SK-MEL-5 (cell line): ENCODE data around the gene ANKFY1. TPM values are rescaled to one million over a fixed set of nuclear protein-coding genes. Genes with fewer than 3 reads are reported as not detected.
"Not testable (repeated sequence)": the region's sequence is repeated elsewhere in the genome, so short reads cannot be mapped to it uniquely, and the experiment has no call there.

Experiments used
- DNase-seq: peaks from one replicate; pipeline ENCODE4 v3.0.0-alpha.2; 2016; ENCODE audit warnings: low read depth, low spot score
- in situ Hi-C: cut with HindIII; loops from 2 replicates; pipeline ENCODE4 v1.10.0; 2016; ENCODE audit warnings: low sequenced_read_pairs, high pct_unique_total_duplicates, low pct_unique_long_range_greater_than_20kb
- total RNA-seq: library from RNA; depleted of rRNA; stranded (reverse); fragments of >200 nt; shearing (Covaris generic); gene quantifications from 2 replicates; pipeline ENCODE4 v1.2.3, GENCODE V29; 2014

Gene ANKFY1
- total RNA-seq, 1 experiment from 2014 or later = 19.1 TPM

DNA sequence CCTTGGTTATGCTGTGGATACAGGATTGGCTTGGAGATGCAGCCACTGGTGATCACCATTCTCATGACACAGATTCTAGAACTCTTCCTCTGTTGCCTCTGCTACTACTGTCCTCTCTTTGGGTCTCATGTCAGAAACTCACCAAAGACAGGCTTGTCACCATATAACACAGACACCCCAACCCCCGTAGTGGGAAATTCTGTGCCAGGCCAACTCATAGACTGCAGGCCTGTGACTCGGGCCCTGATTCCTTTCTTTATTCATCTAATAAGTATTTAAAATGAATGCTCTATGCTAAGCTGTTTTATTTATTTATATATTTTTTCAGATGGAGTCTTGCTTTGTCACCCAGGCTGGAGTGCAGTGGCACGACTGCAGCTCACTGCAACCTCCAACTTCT lies 111.3 kb downstream of the ANKFY1 start:
- in situ Hi-C loops = no loop called here
- no peak for DNase-seq

DNA sequence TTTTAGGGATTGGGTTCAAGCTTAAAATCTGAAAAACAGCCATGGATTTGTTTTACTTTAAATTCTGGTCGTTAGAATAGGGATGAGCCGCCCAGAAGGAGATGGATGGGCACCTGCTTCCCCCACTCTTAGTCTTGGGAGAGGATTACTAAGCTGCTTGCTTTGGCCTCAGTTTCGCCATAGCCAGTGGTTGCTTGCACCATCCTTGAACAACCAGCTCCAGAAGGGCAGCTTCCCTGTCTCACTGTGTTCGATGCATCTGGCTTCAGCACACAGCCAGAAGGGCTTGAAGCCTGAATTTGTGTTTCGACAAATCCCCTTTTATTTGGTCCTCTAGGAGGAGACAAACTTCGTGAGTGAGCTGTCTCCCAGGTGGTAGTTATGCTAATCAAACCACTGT lies 113.7 kb downstream of the ANKFY1 start:
- no peak for DNase-seq
- in situ Hi-C loops = no loop called here

DNA sequence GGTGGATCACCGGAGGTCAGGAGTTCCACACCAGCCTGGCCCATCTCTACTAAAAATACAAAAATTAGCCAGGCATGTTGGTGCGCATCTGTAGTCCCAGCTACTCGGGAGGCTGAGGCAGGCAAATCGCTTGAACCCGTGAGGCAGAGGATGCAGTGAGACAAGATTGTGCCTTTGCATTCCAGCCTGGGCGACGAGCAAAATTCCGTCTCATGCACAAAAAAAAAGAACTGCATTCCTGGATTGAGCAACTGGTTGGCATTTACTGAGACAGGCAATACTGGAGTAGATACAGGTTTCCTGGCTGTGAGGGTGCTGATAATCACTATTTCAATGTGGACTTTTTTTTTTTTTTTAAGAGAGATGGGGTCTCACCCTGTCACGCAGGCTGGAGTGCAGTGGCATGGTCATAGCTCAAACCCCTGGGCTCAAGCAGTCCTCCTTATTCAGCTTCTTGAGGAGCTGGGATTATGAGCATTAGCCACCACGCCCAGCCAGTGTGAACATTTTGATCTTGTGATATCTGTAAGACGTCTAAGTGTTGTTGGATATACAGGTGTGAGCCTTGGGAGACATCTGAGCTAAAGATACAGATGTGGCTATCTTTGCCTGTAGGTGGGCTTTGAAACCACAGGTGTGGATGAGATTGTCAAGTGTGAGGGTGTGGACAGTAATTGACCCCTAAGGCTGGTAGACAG lies 115.0 kb downstream of the ANKFY1 start:
- in situ Hi-C loops = no loop called here
- no peak for DNase-seq

DNA sequence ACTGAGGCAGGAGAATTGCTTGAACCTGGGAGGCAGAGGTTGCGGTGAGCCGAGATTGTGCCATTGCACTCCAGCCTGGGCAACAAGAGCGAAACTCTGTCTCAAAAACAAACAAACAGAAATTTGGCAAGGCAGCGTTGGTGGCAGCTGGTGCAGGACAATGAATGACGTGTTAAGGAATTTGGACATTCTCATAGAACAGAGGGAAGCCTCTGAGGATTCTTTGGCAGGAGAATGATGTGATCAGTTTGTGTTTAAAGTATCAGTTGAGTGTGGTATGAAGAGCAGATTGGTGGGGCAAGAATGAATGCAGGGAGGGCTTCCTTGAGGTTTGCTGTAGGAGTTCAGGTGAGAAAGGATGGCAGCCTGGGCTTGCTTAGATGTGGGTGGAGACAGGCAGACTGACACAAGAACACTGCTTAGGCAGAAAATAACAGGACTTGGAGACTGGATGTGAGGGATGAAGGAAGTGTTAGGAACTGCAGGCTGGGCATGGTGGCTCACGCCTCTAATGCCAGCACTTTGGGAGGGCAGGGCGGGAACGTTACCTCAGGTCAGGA lies 115.9 kb downstream of the ANKFY1 start:
- in situ Hi-C loops = no loop called here
- no peak for DNase-seq

DNA sequence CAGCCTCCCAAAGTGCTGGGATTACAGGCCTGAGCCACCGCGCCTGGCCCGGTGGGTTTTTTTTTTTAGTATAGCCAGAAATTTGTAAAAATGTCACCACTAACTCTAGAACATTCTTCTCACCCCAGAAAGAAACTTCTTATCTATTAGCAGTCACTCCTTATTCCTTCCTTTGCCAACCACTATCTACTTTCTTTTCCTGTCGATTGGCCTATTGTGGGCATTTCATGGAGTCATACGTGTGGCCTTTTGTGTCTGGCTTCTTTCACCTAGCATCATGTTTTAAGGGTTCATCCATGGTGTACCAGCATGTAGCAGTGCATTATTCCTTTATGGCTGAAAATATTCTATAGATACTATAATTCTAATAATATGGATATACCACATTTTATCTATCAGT lies 117.1 kb downstream of the ANKFY1 start:
- no peak for DNase-seq
- in situ Hi-C loops = no loop called here

DNA sequence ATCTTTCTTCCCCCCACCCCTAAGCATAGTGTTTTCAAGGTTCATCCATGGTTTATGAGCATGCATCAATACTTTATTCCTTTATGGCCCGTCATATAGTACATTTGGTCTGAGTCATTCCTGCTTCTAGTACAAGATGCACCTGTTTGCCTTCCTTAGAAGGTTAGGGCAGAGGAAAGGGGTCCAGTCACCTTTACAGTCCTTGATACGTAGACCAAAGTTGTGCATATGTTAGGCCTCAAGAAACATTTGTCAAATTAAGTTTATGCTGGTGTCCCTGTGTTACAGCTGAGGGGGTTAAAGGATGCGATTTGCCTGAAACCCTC lies 119.4 kb downstream of the ANKFY1 start:
- in situ Hi-C loops = no loop called here
- DNase-seq = no peak

DNA sequence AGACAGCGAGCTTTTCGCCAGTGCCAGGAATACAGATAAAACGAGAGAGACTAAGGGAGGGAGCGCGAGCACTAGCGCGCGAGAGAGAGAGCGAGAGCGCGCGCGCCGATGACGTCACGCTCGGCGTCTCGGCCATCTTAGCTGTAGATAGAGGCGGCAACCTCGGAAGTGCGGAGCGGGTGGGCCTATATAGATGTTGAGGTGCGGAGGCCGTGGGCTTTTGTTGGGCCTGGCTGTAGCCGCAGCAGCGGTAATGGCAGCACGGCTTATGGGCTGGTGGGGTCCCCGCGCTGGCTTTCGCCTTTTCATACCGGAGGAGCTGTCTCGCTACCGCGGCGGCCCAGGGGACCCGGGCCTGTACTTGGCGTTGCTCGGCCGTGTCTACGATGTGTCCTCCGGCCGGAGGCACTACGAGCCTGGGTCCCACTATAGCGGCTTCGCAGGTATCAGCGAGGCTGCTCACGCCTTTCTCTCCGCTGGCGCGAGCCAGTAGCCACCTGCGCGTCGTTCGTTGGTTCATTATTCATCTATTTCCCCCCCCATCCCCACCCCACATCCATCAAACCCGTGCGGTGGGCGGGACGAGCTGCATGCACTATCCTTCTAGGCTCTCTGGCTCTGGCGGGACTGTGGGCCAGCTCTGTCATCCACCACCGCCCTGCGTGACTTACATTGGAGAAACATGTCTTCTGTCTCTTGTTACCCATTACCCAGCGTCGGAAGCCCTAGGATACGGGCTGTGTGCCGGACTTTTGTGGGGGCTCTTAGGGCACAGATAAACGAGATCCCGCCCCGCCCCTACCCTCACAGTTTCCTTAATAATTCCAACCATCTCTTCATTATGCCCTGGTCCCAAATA lies 120.0 kb downstream of the ANKFY1 start:
- peak; percentile 89 for DNase-seq
- in situ Hi-C loops = no loop called here

DNA sequence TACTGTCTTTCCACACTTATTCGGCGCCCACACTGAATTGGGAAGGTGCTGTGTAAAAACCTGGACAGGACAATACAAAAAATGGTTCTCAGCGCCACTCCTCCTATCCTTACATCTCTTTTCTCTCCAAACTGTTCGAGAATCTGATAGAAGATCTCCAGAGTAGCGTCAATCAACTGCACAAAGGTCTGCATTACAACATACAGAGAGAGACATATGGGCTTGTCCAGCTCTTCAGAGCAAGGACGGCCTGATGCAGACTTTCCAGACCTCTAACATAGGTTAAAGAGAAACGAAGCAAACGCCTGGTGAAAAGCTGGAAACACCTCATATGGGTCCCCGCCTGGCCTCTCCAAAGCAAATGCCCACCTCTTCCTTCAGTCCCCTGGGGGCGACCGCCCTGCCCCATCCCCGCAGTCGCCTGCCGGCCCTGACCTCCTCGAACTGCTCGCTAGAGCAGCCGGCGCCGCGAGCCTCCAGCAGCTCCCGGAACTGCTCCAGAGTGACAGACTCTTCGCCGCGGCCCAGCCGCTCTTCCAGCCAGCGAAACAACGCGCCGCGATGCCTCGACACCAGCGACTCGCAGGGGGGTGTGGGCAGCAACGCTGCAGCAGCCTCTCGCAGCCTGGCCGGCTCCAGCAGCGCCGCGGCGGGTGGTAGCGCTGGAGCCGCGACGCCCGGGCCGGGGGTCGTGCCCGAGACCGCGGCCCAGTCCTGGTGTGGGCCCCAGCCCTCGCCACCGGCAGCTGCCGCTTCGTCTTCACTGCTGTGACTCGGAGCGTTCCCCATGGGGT lies 121.5 kb downstream of the ANKFY1 start:
- in situ Hi-C loops = no loop called here

DNA sequence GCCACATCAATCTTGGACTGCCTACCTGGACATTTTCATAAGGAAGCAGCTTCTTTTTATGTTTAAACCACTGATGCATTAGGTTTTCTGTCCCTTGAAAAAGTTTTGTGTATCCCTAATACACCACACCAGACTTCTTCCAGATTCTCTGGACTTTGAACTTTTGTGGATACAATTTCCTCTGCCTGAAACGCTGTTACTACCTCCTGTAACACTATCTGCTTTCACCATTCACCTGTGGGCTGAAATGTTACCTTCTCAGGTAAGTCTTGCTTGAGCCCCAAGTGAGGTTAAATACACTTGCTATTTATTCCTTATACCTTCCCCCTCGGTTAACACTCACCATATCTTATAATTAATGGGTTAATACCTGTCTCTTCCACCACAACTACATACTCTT lies 123.7 kb downstream of the ANKFY1 start:
- no peak for DNase-seq
- in situ Hi-C loops = no loop called here

More for the DNA sequence above, 121.5 kb downstream of the ANKFY1 start:
- no peak for DNase-seq

DNA sequence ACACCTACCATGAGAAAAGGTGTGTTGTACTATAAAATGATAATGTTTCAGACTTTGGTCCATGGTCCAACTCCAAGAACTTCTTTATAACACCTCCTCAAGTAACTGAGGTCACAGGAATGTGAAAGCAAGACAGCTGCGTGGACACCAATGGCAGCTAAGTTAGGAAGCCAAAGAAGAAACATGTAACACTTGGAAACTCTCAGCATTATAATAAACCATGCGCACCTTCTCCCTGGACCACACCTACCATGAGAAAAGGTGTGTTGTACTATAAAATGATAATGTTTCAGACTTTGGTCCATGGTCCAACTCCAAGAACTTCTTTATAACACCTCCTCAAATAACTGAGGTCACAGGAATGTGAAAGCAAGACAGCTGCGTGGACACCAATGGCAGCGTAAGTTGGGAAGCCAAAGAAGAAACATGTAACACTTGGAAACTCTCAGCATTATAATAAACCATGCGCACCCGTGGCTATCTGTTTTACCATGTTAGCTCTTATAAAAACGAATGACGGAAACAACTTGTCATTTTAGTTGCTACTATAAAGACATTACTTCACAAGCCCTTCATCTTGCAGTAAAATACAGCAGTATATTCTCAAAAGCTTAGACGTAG lies 124.8 kb downstream of the ANKFY1 start:
- DNase-seq, in situ Hi-C loops: not testable (repeated sequence)

DNA sequence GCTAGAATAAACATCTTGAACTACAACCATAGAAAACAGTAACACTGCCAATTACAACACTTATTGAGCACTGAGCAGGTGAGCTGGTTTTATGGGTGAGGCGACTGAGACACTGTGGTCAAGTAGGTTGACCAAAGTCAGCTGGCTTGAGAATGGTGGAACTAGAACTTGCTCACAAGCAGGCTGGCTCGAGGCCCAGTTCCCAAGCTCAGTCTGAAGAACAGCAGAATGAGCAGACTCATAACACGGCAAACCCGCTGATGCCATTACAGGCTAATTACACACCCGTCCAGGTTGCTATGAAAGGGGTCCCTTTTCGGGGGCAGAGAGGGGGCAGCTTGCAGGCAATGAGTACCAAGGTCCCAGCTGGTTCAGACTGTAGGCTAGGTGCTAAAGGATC lies 127.4 kb downstream of the ANKFY1 start:
- in situ Hi-C loops = no loop called here
- DNase-seq = no peak

DNA sequence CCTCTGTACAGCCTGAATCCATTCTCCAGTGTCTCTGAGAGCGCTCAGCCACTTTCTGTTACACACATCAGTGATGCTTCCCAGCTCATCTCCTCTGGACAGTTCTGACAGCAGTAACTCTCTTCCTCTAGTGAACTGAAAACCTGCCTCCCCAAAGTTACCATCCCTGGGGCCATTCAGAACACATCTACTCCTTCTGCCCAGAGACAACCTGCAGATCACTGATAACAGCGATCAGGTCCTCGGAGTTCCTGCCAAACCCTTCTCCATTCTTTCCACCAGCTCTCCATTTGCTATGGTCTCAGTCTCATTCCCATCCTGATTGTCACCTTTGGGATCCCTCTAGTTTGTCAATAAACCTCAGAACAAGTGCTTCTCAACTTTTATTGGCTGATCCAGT lies 128.3 kb downstream of the ANKFY1 start:
- in situ Hi-C loops = no loop called here
- no peak for DNase-seq

DNA sequence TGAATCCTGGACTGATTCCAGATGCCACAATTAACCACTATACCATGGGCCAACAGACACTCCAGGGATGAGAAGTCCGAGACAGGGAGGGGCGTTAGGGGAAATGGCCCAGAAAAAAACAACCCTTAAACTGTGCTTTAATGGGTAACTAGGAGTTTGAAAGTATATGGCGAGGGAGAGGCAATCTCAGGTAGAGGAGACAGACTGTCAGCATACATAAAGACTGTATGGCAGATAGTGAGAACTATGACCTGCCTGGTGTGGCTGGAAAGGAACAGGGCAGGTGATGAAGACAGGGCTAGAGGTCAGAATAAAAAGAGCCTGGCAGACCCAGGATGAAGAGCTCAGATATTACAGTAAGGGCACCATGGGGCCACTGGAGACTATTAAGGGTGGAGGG lies 129.1 kb downstream of the ANKFY1 start:
- in situ Hi-C loops = no loop called here
- DNase-seq = no peak

DNA sequence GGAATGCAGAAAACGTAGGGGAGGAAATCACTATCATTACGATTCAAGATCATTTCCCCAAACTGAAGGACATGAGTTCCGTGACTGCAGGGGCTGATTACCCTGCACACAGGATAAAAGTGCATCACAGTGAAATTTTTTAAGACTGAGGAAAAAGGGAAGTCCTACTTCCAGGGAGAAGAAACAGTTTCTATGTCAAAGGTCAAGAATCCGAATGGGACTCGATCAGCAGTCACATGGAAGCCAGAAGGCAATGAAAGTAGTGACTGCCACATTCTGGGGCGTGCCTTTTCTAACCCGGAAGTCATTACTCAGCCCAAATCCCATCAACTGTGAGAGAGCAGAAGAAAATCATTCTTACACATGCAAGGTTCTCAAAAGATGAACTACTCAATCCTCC lies 133.1 kb downstream of the ANKFY1 start:
- in situ Hi-C loops = no loop called here
- no peak for DNase-seq

DNA sequence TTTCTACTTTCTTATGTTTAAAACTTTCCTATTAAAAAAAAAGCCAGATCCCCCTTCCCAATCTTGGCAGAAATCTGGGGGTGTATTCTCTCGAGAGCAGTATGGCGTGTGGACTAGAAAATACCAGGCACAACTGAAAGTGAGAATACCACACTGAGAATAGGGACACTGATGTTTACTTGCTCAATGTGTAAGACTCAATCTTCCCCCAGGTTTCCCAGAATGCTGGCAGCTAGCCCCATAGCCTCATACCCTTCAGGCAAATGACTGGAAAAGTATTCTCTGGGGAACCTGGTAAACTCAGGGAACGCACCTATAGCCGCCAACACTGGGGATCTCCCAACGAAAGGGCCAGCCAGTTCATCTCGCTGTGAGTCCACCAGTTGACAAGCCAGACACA lies 136.2 kb downstream of the ANKFY1 start:
- in situ Hi-C loops = no loop called here

DNA sequence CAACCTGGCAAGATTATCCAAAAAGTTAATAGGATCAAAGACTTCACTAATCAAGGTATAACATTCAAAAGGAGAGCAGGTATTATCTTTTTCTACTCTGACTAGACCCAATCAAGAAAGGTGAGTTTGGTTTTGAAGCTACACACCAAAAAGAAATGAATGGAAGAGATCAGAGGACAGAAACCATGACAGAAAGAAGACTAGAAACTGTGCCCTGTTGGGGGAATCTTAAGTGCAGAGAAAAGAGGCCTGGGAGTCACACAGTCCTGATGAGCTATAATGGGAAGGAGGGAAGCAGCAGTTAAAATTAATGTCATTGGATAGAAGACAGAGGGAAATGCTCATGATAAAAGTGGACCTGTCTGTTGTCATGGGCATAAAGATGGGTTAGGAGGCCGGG lies 138.2 kb downstream of the ANKFY1 start:
- in situ Hi-C loops = no loop called here
- no peak for DNase-seq

More for the DNA sequence above, 136.2 kb downstream of the ANKFY1 start:
- DNase-seq = no peak

DNA sequence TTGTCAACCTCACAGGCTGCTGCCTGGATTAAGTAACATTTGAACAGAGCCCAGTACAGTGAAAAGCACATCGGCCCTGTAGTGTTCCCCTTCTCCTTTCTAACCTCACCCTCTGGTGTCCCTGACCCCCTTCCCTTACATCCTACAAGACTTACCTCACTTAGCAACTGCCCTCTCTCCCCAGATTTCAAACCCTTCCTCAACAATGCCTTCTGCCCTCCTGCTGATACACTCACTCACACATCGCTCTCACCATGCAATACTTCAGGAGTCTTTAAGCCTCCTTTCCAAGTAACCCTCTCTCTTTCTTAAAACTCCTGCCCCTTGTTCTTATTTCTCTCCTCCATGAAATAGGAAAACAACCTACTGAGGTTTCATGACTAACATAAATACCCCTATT lies 138.8 kb downstream of the ANKFY1 start:
- no peak for DNase-seq
- in situ Hi-C loops = no loop called here

DNA sequence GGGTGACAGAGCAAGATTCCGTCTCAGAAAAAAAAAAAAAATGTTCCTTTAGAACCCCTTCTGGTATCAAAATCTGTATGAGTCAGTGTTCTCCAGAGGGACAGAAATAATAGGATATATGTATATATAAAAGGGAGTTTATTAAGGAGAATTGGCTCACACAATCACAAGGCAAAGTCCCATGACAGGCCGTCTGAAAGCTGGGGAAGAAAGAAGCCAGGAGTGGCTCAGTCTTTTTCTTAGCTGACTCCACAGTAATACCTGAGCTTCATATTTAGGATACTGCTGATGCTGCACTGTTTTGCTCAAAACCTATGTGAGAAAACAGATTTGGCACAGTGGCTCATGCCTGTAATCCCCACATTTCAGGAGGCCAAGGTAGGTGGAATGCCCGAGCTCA lies 143.4 kb downstream of the ANKFY1 start:
- in situ Hi-C loops = no loop called here
- DNase-seq = peak; percentile 54
